ENCODE measurements around the gene RERE.

RERE gene

DNA sequence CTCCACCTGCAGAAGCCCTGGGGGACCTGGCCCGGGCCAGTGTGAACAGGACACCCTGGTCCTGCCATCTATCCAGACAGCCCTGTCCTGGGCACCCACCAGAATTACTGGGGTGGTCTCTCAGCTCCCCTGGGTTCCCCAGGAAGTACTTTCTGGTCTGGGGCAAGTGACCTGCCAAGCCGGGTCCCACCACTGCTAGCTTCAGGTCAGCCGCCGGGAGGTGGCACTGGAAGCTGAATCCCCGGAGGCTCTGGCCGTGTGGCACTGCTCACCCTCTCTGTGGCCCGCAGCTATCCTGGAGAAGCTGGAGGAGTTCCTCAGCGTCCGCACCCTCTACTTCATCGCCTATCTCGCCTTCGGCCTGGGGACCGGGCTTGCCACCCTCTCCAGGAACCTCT, 478.2 kb downstream of the RERE start:
- Histone ChIP-seq H3K4ac (ENCODE audit: low read depth, low read length) (no peak overlapping the region), H2BK120ac (ENCODE audit: insufficient read depth, low read length, poor library complexity) (no peak overlapping the region), H3K4me3 (ENCODE audit: low read depth, low read length) (no peak overlapping the region), H3K23ac (ENCODE audit: low read length) (no peak overlapping the region), H4K12ac (ENCODE audit: low read depth, low read length) (no peak overlapping the region), H3K18ac (ENCODE audit: low read length) (no peak overlapping the region), H2BK12ac (ENCODE audit: low read length) (no peak overlapping the region), H3K27ac (ENCODE audit: low read depth, low read length) (no peak overlapping the region), H4K8ac (ENCODE audit: low read depth, low read length) (no peak overlapping the region), H3K79me1 (ENCODE audit: low read length) (peaks cover 7% of the 10 kb centered on the region), H3K4me2 (ENCODE audit: low read length) (no peak overlapping the region), H2AK5ac (ENCODE audit: low read length) (no peak overlapping the region), H3K9ac (ENCODE audit: low read length) (no peak overlapping the region), H3K79me2 (ENCODE audit: control insufficient read depth, insufficient read depth, low read length, poor library complexity) (no peaks in the 10 kb centered on the region), H3K27me3 (ENCODE audit: insufficient read depth, low read length) (no peaks in the 10 kb centered on the region), H3K4me1 (ENCODE audit: control insufficient read depth in 1 of 2, insufficient read depth in 2 of 2, low read length in 2 of 2) (peaks cover 7 to 9% of the 10 kb centered on the region in 2 experiments), H3K14ac (ENCODE audit: low read length) (no peak overlapping the region), H2BK5ac (ENCODE audit: low read depth, low read length, poor library complexity) (no peak overlapping the region), H3K36me3 (ENCODE audit: control insufficient read depth in 1 of 2, insufficient read depth in 2 of 2, low read length in 2 of 2) (no peaks in the 10 kb centered on the region), H2AFZ (ENCODE audit: insufficient read depth, low read length, poor library complexity) (no peak overlapping the region), H4K91ac (ENCODE audit: low read depth, low read length) (no peak overlapping the region), H3K9me3 (ENCODE audit: insufficient read depth, low read depth, low read length) (peaks cover 3% of the 10 kb centered on the region)
- no peak for DNase-seq
- no CpG with 5 or more reads among the region's 13 CpGs for WGBS (ENCODE audit: extremely low coverage, insufficient coverage, insufficient read length)

DNA sequence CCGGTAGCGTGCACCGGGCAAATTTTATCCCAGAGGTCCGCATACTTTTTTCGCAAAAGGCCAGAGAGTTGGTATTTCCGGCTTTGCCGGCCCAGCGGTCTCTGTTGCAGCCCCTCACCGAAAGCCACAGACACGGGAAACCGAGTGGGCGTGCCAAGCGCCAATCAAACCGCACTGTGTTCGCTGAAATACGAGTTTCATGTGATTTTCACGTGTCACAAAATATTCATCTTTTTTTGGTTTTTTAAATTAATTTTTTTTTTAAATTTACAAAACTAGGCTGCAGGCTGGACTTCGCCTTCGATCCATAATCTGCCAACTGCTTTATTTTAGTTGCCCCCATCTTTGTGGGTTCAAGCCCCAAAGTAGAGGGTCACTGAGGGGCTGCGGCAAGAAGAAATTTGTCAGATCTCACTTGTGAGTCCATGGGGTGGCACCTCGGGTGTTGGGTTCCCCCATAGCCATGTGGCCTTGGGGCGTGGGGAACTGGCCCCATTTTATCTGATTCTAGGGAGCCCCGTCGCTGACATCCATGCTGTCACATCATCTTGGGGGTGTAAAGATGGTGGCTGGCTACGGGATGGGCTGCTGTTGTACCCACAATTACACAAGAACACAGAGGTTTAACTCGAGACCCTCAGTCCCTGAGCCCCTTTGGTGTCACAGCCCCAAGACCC, 478.8 kb downstream of the RERE start:
- peaks cover 6% of the 10 kb centered on the region for H3K79me1 ChIP-seq (ENCODE audit: low read length)
- no peak overlapping the region for H2AK5ac ChIP-seq (ENCODE audit: low read length)
- no peak overlapping the region for H2AFZ ChIP-seq (ENCODE audit: insufficient read depth, low read length, poor library complexity)
- no peaks in the 10 kb centered on the region for H3K27me3 ChIP-seq (ENCODE audit: insufficient read depth, low read length)
- H3K4ac ChIP-seq (ENCODE audit: low read depth, low read length): no peak overlapping the region
- H3K4me2 ChIP-seq (ENCODE audit: low read length): no peak overlapping the region
- no peak overlapping the region for H2BK120ac ChIP-seq (ENCODE audit: insufficient read depth, low read length, poor library complexity)
- no peak overlapping the region for H2BK12ac ChIP-seq (ENCODE audit: low read length)
- H4K8ac ChIP-seq (ENCODE audit: low read depth, low read length): no peak overlapping the region
- H3K9me3 ChIP-seq (ENCODE audit: insufficient read depth, low read depth, low read length): peaks cover 3% of the 10 kb centered on the region
- WGBS (ENCODE audit: extremely low coverage, insufficient coverage, insufficient read length): no CpG with 5 or more reads among the region's 26 CpGs
- no peak overlapping the region for H2BK5ac ChIP-seq (ENCODE audit: low read depth, low read length, poor library complexity)
- no peak overlapping the region for H4K91ac ChIP-seq (ENCODE audit: low read depth, low read length)
- no peak overlapping the region for H3K9ac ChIP-seq (ENCODE audit: low read length)
- no peak for DNase-seq
- no peak overlapping the region for H3K4me3 ChIP-seq (ENCODE audit: low read depth, low read length)
- H3K23ac ChIP-seq (ENCODE audit: low read length): no peak overlapping the region
- no peak overlapping the region for H3K27ac ChIP-seq (ENCODE audit: low read depth, low read length)
- peaks cover 6% of the 10 kb centered on the region in 2 experiments for H3K4me1 ChIP-seq (ENCODE audit: control insufficient read depth in 1 of 2, insufficient read depth in 2 of 2, low read length in 2 of 2)
- no peaks in the 10 kb centered on the region for H3K79me2 ChIP-seq (ENCODE audit: control insufficient read depth, insufficient read depth, low read length, poor library complexity)
- no peak overlapping the region for H3K14ac ChIP-seq (ENCODE audit: low read length)
- H4K12ac ChIP-seq (ENCODE audit: low read depth, low read length): no peak overlapping the region
- H3K18ac ChIP-seq (ENCODE audit: low read length): no peak overlapping the region
- no peaks in the 10 kb centered on the region for H3K36me3 ChIP-seq (ENCODE audit: control insufficient read depth in 1 of 2, insufficient read depth in 2 of 2, low read length in 2 of 2)

DNA sequence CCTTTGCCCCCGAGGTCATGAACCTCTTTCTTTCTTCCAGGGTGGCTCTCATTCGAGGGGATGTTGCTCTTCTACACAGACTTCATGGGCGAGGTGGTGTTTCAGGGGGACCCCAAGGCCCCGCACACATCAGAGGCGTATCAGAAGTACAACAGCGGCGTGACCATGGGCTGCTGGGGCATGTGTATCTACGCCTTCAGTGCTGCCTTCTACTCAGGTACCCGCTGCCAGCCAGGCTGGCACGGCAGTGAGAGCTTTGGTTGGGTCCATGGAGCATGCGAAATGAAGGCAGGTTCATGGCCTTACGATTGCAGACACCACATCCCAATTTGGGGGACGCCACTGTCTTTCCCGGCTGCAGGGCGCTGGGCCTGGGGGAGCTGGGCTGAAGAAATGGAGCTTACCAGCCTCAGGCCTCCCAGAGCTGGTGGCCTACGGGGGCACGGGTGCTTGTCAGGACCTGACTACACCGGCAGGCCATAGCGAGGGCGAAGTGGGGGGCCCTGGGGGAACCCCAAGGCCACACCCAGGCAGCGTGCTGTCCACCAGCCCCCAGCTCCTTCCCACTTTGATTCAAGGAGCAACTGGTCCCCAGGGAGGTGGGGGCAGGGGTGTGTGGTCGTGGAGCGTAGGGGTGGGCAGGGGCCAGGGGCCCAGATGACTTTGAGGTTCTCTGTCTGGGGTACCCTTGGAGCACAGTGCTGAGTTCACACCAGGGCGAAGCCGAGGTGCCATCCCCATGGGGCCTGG, 479.5 kb downstream of the RERE start:
- no peak overlapping the region for H2AFZ ChIP-seq (ENCODE audit: insufficient read depth, low read length, poor library complexity)
- no peaks in the 10 kb centered on the region for H3K27me3 ChIP-seq (ENCODE audit: insufficient read depth, low read length)
- H3K14ac ChIP-seq (ENCODE audit: low read length): no peak overlapping the region
- no peak overlapping the region for H2BK5ac ChIP-seq (ENCODE audit: low read depth, low read length, poor library complexity)
- no peak overlapping the region for H3K9ac ChIP-seq (ENCODE audit: low read length)
- H3K4me1 ChIP-seq (ENCODE audit: control insufficient read depth in 1 of 2, insufficient read depth in 2 of 2, low read length in 2 of 2): no peaks in the 10 kb centered on the region
- no peak overlapping the region for H3K23ac ChIP-seq (ENCODE audit: low read length)
- H3K27ac ChIP-seq (ENCODE audit: low read depth, low read length): no peak overlapping the region
- H3K79me1 ChIP-seq (ENCODE audit: low read length): peaks cover under 1% of the 10 kb centered on the region
- no peak overlapping the region for H2BK120ac ChIP-seq (ENCODE audit: insufficient read depth, low read length, poor library complexity)
- H3K9me3 ChIP-seq (ENCODE audit: insufficient read depth, low read depth, low read length): peaks cover 3% of the 10 kb centered on the region
- no peak overlapping the region for H4K91ac ChIP-seq (ENCODE audit: low read depth, low read length)
- DNase-seq: no peak
- H3K18ac ChIP-seq (ENCODE audit: low read length): no peak overlapping the region
- H2AK5ac ChIP-seq (ENCODE audit: low read length): no peak overlapping the region
- no peaks in the 10 kb centered on the region for H3K79me2 ChIP-seq (ENCODE audit: control insufficient read depth, insufficient read depth, low read length, poor library complexity)
- no peak overlapping the region for H3K4me3 ChIP-seq (ENCODE audit: low read depth, low read length)
- no peak overlapping the region for H4K12ac ChIP-seq (ENCODE audit: low read depth, low read length)
- no peaks in the 10 kb centered on the region for H3K36me3 ChIP-seq (ENCODE audit: control insufficient read depth in 1 of 2, insufficient read depth in 2 of 2, low read length in 2 of 2)
- no CpG with 5 or more reads among the region's 25 CpGs for WGBS (ENCODE audit: extremely low coverage, insufficient coverage, insufficient read length)
- no peak overlapping the region for H2BK12ac ChIP-seq (ENCODE audit: low read length)
- H3K4ac ChIP-seq (ENCODE audit: low read depth, low read length): no peak overlapping the region
- H3K4me2 ChIP-seq (ENCODE audit: low read length): no peak overlapping the region
- H4K8ac ChIP-seq (ENCODE audit: low read depth, low read length): no peak overlapping the region

DNA sequence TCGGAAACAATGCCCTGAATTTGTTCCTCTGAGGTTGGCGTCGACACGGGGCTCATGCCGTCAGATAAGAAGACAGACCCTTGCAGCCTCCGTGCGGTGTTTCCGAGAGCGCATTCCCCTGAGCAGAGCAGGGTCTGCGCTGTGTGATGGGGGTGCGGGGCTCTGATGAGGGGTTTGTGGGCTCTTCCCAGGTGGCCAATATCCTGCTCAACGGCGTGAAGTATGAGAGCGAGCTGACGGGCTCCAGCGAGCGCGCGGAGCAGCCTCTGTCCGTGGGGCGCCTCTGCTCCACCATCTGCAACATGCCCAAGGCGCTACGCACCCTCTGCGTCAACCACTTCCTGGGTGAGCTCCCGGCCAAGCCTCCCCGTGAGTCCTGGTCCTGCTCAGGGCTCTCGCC, 482.2 kb downstream of the RERE start:
- Histone ChIP-seq H3K36me3 (ENCODE audit: control insufficient read depth in 1 of 2, insufficient read depth in 2 of 2, low read length in 2 of 2) (no peaks in the 10 kb centered on the region), H3K27me3 (ENCODE audit: insufficient read depth, low read length) (no peaks in the 10 kb centered on the region), H2AFZ (ENCODE audit: insufficient read depth, low read length, poor library complexity) (no peak overlapping the region), H3K23ac (ENCODE audit: low read length) (no peak overlapping the region), H3K9me3 (ENCODE audit: insufficient read depth, low read depth, low read length) (peaks cover 3% of the 10 kb centered on the region), H3K4me2 (ENCODE audit: low read length) (no peak overlapping the region), H3K14ac (ENCODE audit: low read length) (no peak overlapping the region), H3K79me2 (ENCODE audit: control insufficient read depth, insufficient read depth, low read length, poor library complexity) (no peaks in the 10 kb centered on the region), H3K4ac (ENCODE audit: low read depth, low read length) (no peak overlapping the region), H2AK5ac (ENCODE audit: low read length) (no peak overlapping the region), H4K12ac (ENCODE audit: low read depth, low read length) (no peak overlapping the region), H4K8ac (ENCODE audit: low read depth, low read length) (no peak overlapping the region), H2BK5ac (ENCODE audit: low read depth, low read length, poor library complexity) (no peak overlapping the region), H3K9ac (ENCODE audit: low read length) (no peak overlapping the region), H2BK120ac (ENCODE audit: insufficient read depth, low read length, poor library complexity) (no peak overlapping the region), H3K79me1 (ENCODE audit: low read length) (no peaks in the 10 kb centered on the region), H3K4me3 (ENCODE audit: low read depth, low read length) (no peak overlapping the region), H3K27ac (ENCODE audit: low read depth, low read length) (no peak overlapping the region), H4K91ac (ENCODE audit: low read depth, low read length) (no peak overlapping the region), H3K18ac (ENCODE audit: low read length) (no peak overlapping the region), H2BK12ac (ENCODE audit: low read length) (no peak overlapping the region), H3K4me1 (ENCODE audit: control insufficient read depth in 1 of 2, insufficient read depth in 2 of 2, low read length in 2 of 2) (no peaks in the 10 kb centered on the region)
- no CpG with 5 or more reads among the region's 27 CpGs for whole genome bisulfite sequencing (ENCODE audit: extremely low coverage, insufficient coverage, insufficient read length)
- no peak for DNase-seq
